Activated CD4-positive, alpha-beta memory T cell treated with anti-CD3 and anti-CD28 coated beads, Interleukin-2, amount 10 ng/mL, durations not matched to agents 7 days and 5 days (primary cell): ENCODE data around the gene NKX2-2. TPM values are rescaled to one million over a fixed set of nuclear protein-coding genes. Genes with fewer than 3 reads are reported as not detected.

ENCODE experiments used
- CTCF ChIA-PET: fragments of 350-600 bp; sonication (Branson Sonifier 250); formaldehyde crosslinking; loops from one replicate; lab custom pipeline; 2021; ENCODE audit warnings: antibody characterized with exemption, inconsistent platforms; lab: Charles Lee
- POLR2A ChIA-PET: fragments of 350-600 bp; sonication (Branson Sonifier 250); formaldehyde crosslinking; loops from one replicate; lab custom pipeline; 2021; ENCODE audit warnings: antibody characterized with exemption; lab: Charles Lee
- DNase-seq: peaks from one replicate; pipeline ENCODE4 v3.0.0-alpha.2; 2020
- H3K27ac Mint-ChIP-seq: one replicate; pipeline ENCODE4 v1.8.0; 2021; ENCODE audit warnings: mild to moderate bottlenecking, mixed read lengths
- H3K27me3 Mint-ChIP-seq: one replicate; pipeline ENCODE4 v1.8.0; 2021; ENCODE audit warnings: mixed read lengths
- H3K36me3 Mint-ChIP-seq: one replicate; pipeline ENCODE4 v1.8.0; 2021; ENCODE audit warnings: low read depth, mixed read lengths
- H3K4me1 Mint-ChIP-seq: one replicate; pipeline ENCODE4 v1.8.0; 2021; ENCODE audit warnings: mixed read lengths
- H3K4me3 Mint-ChIP-seq: one replicate; pipeline ENCODE4 v1.8.0; 2021; ENCODE audit warnings: mild to moderate bottlenecking, mixed read lengths
- H3K9me3 Mint-ChIP-seq: one replicate; pipeline ENCODE4 v1.8.0; 2021; ENCODE audit warnings: mixed read lengths
- total RNA-seq, 2 experiments: library from RNA; stranded (reverse); gene quantifications; one replicate each; pipeline ENCODE4 v1.2.3, GENCODE V29; 2021

The NKX2-2 gene
- total RNA-seq, 2 experiments from 2014 or later: not detected

GRCh38 chr20:21510414-21511384 is 3.2 kb downstream of the NKX2-2 start:
- no peaks in the 10 kb centered on the region for H3K9me3 Mint-ChIP-seq
- no peak for DNase-seq
- peak overlapping the region; percentile 65 for H3K4me3 Mint-ChIP-seq
- POLR2A ChIA-PET: interaction anchor here (1.1 kb wide), 1 partner anchor 117 kb away, joined by 3 read pairs; no protein-coding TSS in a partner anchor
- peaks cover 75% of the 10 kb centered on the region for H3K27me3 Mint-ChIP-seq
- CTCF ChIA-PET: interaction anchor here (0.6 to 1.6 kb wide), 2 partner anchors 44 to 275 kb away, joined by 3 to 4 read pairs; no protein-coding TSS in a partner anchor
- H3K27ac Mint-ChIP-seq: no peak overlapping the region
- H3K36me3 Mint-ChIP-seq: peaks cover 10% of the 10 kb centered on the region
- H3K4me1 Mint-ChIP-seq: peaks cover 40% of the 10 kb centered on the region

GRCh38 chr20:21509597-21510371 is 4.1 kb downstream of the NKX2-2 start:
- Mint-ChIP-seq H3K4me3 (peak overlapping the region; percentile 65), H3K27ac (peak overlapping the region; percentile 3), H3K27me3 (peaks cover 76% of the 10 kb centered on the region), H3K9me3 (no peaks in the 10 kb centered on the region), H3K4me1 (peaks cover 45% of the 10 kb centered on the region), H3K36me3 (peaks cover 10% of the 10 kb centered on the region)
- CTCF ChIA-PET: interaction anchor here (0.6 to 1.6 kb wide), 3 partner anchors 15 to 274 kb away, joined by 3 to 4 read pairs (median 3); no protein-coding TSS in a partner anchor
- no peak for DNase-seq
- POLR2A ChIA-PET: interaction anchor here (1.1 kb wide), 1 partner anchor 116 kb away, joined by 3 read pairs; no protein-coding TSS in a partner anchor

- CTCF ChIA-PET: interaction anchor here (0.8 to 1.6 kb wide), 2 partner anchors 15 to 273 kb away, joined by 3 to 4 read pairs; no protein-coding TSS in a partner anchor
- peak overlapping the region; percentile 3 for H3K27ac Mint-ChIP-seq
Measured at GRCh38 chr20:21509079-21509596, 4.7 kb downstream of the NKX2-2 start.

GRCh38 chr20:21508230-21509078 is 5.4 kb downstream of the NKX2-2 start:
- Mint-ChIP-seq H3K27ac (peak overlapping the region; percentile 1), H3K27me3 (peaks cover 75% of the 10 kb centered on the region), H3K4me3 (no peak overlapping the region), H3K4me1 (peaks cover 47% of the 10 kb centered on the region), H3K36me3 (peaks cover 10% of the 10 kb centered on the region), H3K9me3 (no peaks in the 10 kb centered on the region)
- POLR2A ChIA-PET: interaction anchor here (1.0 kb wide), 1 partner anchor 273 kb away, joined by 3 read pairs; no protein-coding TSS in a partner anchor
- DNase-seq: no peak
- CTCF ChIA-PET: interaction anchor here (1.6 to 7.3 kb wide), 3 partner anchors 10 to 272 kb away, joined by 4 to 209 read pairs (median 4); no protein-coding TSS in a partner anchor

More at GRCh38 chr20:21509079-21509596, 4.7 kb downstream of the NKX2-2 start:
- POLR2A ChIA-PET: interaction anchor here (1.0 to 1.1 kb wide), 2 partner anchors 115 to 273 kb away, joined by 3 read pairs; no protein-coding TSS in a partner anchor
- Mint-ChIP-seq H3K36me3 (peaks cover 10% of the 10 kb centered on the region), H3K9me3 (no peaks in the 10 kb centered on the region), H3K4me1 (peaks cover 43% of the 10 kb centered on the region), H3K4me3 (no peak overlapping the region), H3K27me3 (peaks cover 76% of the 10 kb centered on the region)
- DNase-seq: no peak

GRCh38 chr20:21507400-21508229 is 6.2 kb downstream of the NKX2-2 start:
- Mint-ChIP-seq H3K27me3 (peaks cover 70% of the 10 kb centered on the region), H3K4me3 (no peak overlapping the region), H3K9me3 (no peaks in the 10 kb centered on the region), H3K4me1 (peaks cover 49% of the 10 kb centered on the region), H3K27ac (peak overlapping the region; percentile 11), H3K36me3 (peaks cover 10% of the 10 kb centered on the region)
- ChIA-PET CTCF (interaction anchor here (1.1 to 7.3 kb wide), 3 partner anchors 11 to 269 kb away, joined by 3 to 209 read pairs (median 4); no protein-coding TSS in a partner anchor), POLR2A (no interaction called here)
- no peak for DNase-seq

- Mint-ChIP-seq H3K9me3 (no peaks in the 10 kb centered on the region), H3K27me3 (peaks cover 55% of the 10 kb centered on the region), H3K4me3 (peak overlapping the region; percentile 59), H3K36me3 (peaks cover 7% of the 10 kb centered on the region), H3K27ac (no peak overlapping the region), H3K4me1 (peaks cover 40% of the 10 kb centered on the region)
- CTCF ChIA-PET: interaction anchor here (0.6 to 7.3 kb wide), 27 partner anchors 10 to 672 kb away, joined by 3 to 209 read pairs (median 5); partner anchors contain the start of gene XRN2
- POLR2A ChIA-PET: interaction anchor here (3.5 kb wide), 1 partner anchor 270 kb away, joined by 10 read pairs; no protein-coding TSS in a partner anchor
- peak; percentile 69 for DNase-seq
Measured at GRCh38 chr20:21505810-21506530, 7.9 kb downstream of the NKX2-2 start.

- Mint-ChIP-seq H3K27me3 (peaks cover 52% of the 10 kb centered on the region), H3K36me3 (peaks cover 5% of the 10 kb centered on the region), H3K9me3 (no peaks in the 10 kb centered on the region), H3K4me3 (peak overlapping the region; percentile 39), H3K27ac (no peak overlapping the region), H3K4me1 (peaks cover 37% of the 10 kb centered on the region)
- peak; percentile 74 for DNase-seq
- POLR2A ChIA-PET: interaction anchor here (3.5 kb wide), 1 partner anchor 269 kb away, joined by 10 read pairs; no protein-coding TSS in a partner anchor
- CTCF ChIA-PET: interaction anchor here (0.6 to 7.3 kb wide), 28 partner anchors 9 to 1125 kb away, joined by 3 to 209 read pairs (median 4); partner anchors contain the start of gene XRN2
Measured at GRCh38 chr20:21505161-21505809, 8.6 kb downstream of the NKX2-2 start.

GRCh38 chr20:21504323-21504722 is 9.5 kb downstream of the NKX2-2 start:
- DNase-seq: no peak
- ChIA-PET CTCF (interaction anchor here (0.6 to 7.3 kb wide), 20 partner anchors 8 to 667 kb away, joined by 3 to 209 read pairs (median 6); partner anchors contain the start of gene XRN2), POLR2A (interaction anchor here (1.4 to 3.5 kb wide), 2 partner anchors 201 to 268 kb away, joined by 7 to 10 read pairs; partner anchors contain the start of gene XRN2)
- Mint-ChIP-seq H3K4me1 (peaks cover 27% of the 10 kb centered on the region), H3K27ac (no peak overlapping the region), H3K9me3 (no peaks in the 10 kb centered on the region), H3K36me3 (no peaks in the 10 kb centered on the region), H3K27me3 (peaks cover 42% of the 10 kb centered on the region), H3K4me3 (no peak overlapping the region)

- Mint-ChIP-seq H3K4me1 (peaks cover 25% of the 10 kb centered on the region), H3K27me3 (peaks cover 38% of the 10 kb centered on the region), H3K36me3 (no peaks in the 10 kb centered on the region), H3K9me3 (no peaks in the 10 kb centered on the region), H3K4me3 (no peak overlapping the region), H3K27ac (no peak overlapping the region)
- ChIA-PET CTCF (interaction anchor here (0.6 to 7.3 kb wide), 6 partner anchors 69 to 666 kb away, joined by 3 to 209 read pairs (median 4); no protein-coding TSS in a partner anchor), POLR2A (interaction anchor here (0.7 to 3.5 kb wide), 3 partner anchors 200 to 402 kb away, joined by 3 to 10 read pairs (median 7); partner anchors contain the start of gene XRN2)
- peak; percentile 45 for DNase-seq
Measured at GRCh38 chr20:21503345-21503744, 10.5 kb downstream of the NKX2-2 start.
